Activated naive CD4-positive, alpha-beta T cell treated with anti-CD3 and anti-CD28 coated beads for 36 hours (primary cell): ENCODE measurements around the gene UNC45A. TPM values are rescaled to one million over a fixed set of nuclear protein-coding genes. Genes with fewer than 3 reads are reported as not detected.
"Not testable (repeated sequence)": the region's sequence is repeated elsewhere in the genome, so short reads cannot be mapped to it uniquely, and the experiment has no call there.

Source experiments
- CTCF ChIA-PET: fragments of 350-600 bp; sonication (Branson Sonifier 250); formaldehyde crosslinking; loops from one replicate; lab custom pipeline; 2021; ENCODE audit warnings: antibody characterized with exemption; lab: Charles Lee
- DNase-seq: peaks from one replicate; pipeline ENCODE4 v3.0.0-alpha.2; 2020
- H3K27ac Mint-ChIP-seq: one replicate; pipeline ENCODE4 v1.8.0; 2021; ENCODE audit warnings: mild to moderate bottlenecking, mixed read lengths
- H3K27me3 Mint-ChIP-seq: one replicate; pipeline ENCODE4 v1.8.0; 2021; ENCODE audit warnings: low read depth, mixed read lengths
- H3K36me3 Mint-ChIP-seq: one replicate; pipeline ENCODE4 v1.8.0; 2021; ENCODE audit warnings: low read depth, mixed read lengths
- H3K4me1 Mint-ChIP-seq: one replicate; pipeline ENCODE4 v1.8.0; 2021; ENCODE audit warnings: low read depth, mixed read lengths
- H3K4me3 Mint-ChIP-seq: one replicate; pipeline ENCODE4 v1.8.0; 2021; ENCODE audit warnings: mild to moderate bottlenecking, moderate library complexity, mixed read lengths
- H3K9me3 Mint-ChIP-seq: one replicate; pipeline ENCODE4 v1.8.0; 2021; ENCODE audit warnings: mixed read lengths
- intact Hi-C: fragments of 100-400 bp; cut with micrococcal nuclease; formaldehyde crosslinking; loops from one replicate; pipeline ENCODE4 v1.15.1; 2023
- total RNA-seq, 2 experiments: library from RNA; stranded (reverse); gene quantifications; one replicate each; pipeline ENCODE4 v1.2.3, GENCODE V29; 2021

The UNC45A gene
- total RNA-seq, 2 experiments from 2014 or later, result 69.9 to 70.8 TPM

GRCh38 chr15:90904746-90905145 lies 30.3 kb upstream of the UNC45A start:
- intact Hi-C loops, result loop anchor here (5.0 kb wide), 1 partner anchor 118 kb away; the partner anchor contains the start of gene VPS33B
- H3K27ac Mint-ChIP-seq, result no peak overlapping the region
- no peaks in the 10 kb centered on the region for H3K27me3 Mint-ChIP-seq

GRCh38 chr15:90905306-90906180 lies 29.5 kb upstream of the UNC45A start:
- Mint-ChIP-seq H3K36me3 (peaks cover 40% of the 10 kb centered on the region), H3K9me3 (no peaks in the 10 kb centered on the region), H3K27me3 (no peaks in the 10 kb centered on the region), H3K27ac (no peak overlapping the region), H3K4me3 (no peak overlapping the region), H3K4me1 (peaks cover 27% of the 10 kb centered on the region)
- DNase-seq, result no peak
- CTCF ChIA-PET, result interaction anchor here (1.0 to 8.1 kb wide), 3 partner anchors 20 to 256 kb away, joined by 4 to 169 read pairs (median 12); partner anchors contain the start of genes HDDC3 and UNC45A
- intact Hi-C loops, result no loop called here

More at GRCh38 chr15:90904746-90905145, 30.3 kb upstream of the UNC45A start:
- no peaks in the 10 kb centered on the region for H3K9me3 Mint-ChIP-seq
- no peak for DNase-seq
- H3K4me1 Mint-ChIP-seq, result peaks cover 27% of the 10 kb centered on the region
- H3K4me3 Mint-ChIP-seq, result no peak overlapping the region
- CTCF ChIA-PET, result interaction anchor here (1.0 to 8.1 kb wide), 5 partner anchors 19 to 257 kb away, joined by 4 to 169 read pairs (median 4); partner anchors contain the start of genes HDDC3 and UNC45A
- peaks cover 35% of the 10 kb centered on the region for H3K36me3 Mint-ChIP-seq

GRCh38 chr15:90906181-90906849 lies 28.8 kb upstream of the UNC45A start:
- Mint-ChIP-seq H3K36me3 (peaks cover 43% of the 10 kb centered on the region), H3K9me3 (no peaks in the 10 kb centered on the region), H3K4me3 (no peak overlapping the region), H3K27me3 (no peaks in the 10 kb centered on the region), H3K4me1 (peaks cover 24% of the 10 kb centered on the region), H3K27ac (no peak overlapping the region)
- intact Hi-C loops, result no loop called here
- CTCF ChIA-PET, result interaction anchor here (2.3 to 8.1 kb wide), 2 partner anchors 21 to 27 kb away, joined by 12 to 169 read pairs; partner anchors contain the start of genes HDDC3 and UNC45A
- no peak for DNase-seq

- no peak overlapping the region for H3K27ac Mint-ChIP-seq
These were observed 27.9 kb upstream of the UNC45A start for GRCh38 chr15:90907051-90907660.

GRCh38 chr15:90907838-90908507 lies 27.1 kb upstream of the UNC45A start:
- Mint-ChIP-seq H3K4me3 (no peak overlapping the region), H3K9me3 (no peaks in the 10 kb centered on the region), H3K27ac (no peak overlapping the region), H3K27me3 (no peaks in the 10 kb centered on the region), H3K4me1 (peaks cover 16% of the 10 kb centered on the region), H3K36me3 (peaks cover 46% of the 10 kb centered on the region)
- intact Hi-C loops, result no loop called here
- CTCF ChIA-PET, result no interaction called here
- no peak for DNase-seq

More at GRCh38 chr15:90907051-90907660, 27.9 kb upstream of the UNC45A start:
- Mint-ChIP-seq H3K4me3 (no peak overlapping the region), H3K27me3 (no peaks in the 10 kb centered on the region), H3K4me1 (peaks cover 16% of the 10 kb centered on the region), H3K9me3 (no peaks in the 10 kb centered on the region), H3K36me3 (peaks cover 46% of the 10 kb centered on the region)
- DNase-seq, result no peak
- CTCF ChIA-PET, result interaction anchor here (2.3 to 8.1 kb wide), 2 partner anchors 21 to 26 kb away, joined by 12 to 169 read pairs; partner anchors contain the start of genes HDDC3 and UNC45A
- intact Hi-C loops, result no loop called here

GRCh38 chr15:90909449-90909848 lies 25.6 kb upstream of the UNC45A start:
- CTCF ChIA-PET, intact Hi-C loops, H3K4me3 Mint-ChIP-seq, H3K27ac Mint-ChIP-seq, H3K9me3 Mint-ChIP-seq, DNase-seq, H3K27me3 Mint-ChIP-seq, H3K4me1 Mint-ChIP-seq: not testable (repeated sequence)
- H3K36me3 Mint-ChIP-seq, result peaks cover 54% of the 10 kb centered on the region

- Mint-ChIP-seq H3K9me3 (no peaks in the 10 kb centered on the region), H3K4me1 (peaks cover 4% of the 10 kb centered on the region), H3K27me3 (no peaks in the 10 kb centered on the region), H3K4me3 (no peak overlapping the region), H3K27ac (no peak overlapping the region), H3K36me3 (peaks cover 49% of the 10 kb centered on the region)
- no peak for DNase-seq
- CTCF ChIA-PET, result no interaction called here
- intact Hi-C loops, result no loop called here
These were observed 25.1 kb upstream of the UNC45A start for GRCh38 chr15:90909976-90910375.

GRCh38 chr15:90910441-90911301 lies 24.4 kb upstream of the UNC45A start:
- no peaks in the 10 kb centered on the region for H3K4me1 Mint-ChIP-seq
- intact Hi-C loops, result no loop called here
- H3K9me3 Mint-ChIP-seq, result no peaks in the 10 kb centered on the region
- CTCF ChIA-PET, result interaction anchor here (1.2 kb wide), 1 partner anchor 23 kb away, joined by 3 read pairs; no protein-coding TSS in a partner anchor
- H3K36me3 Mint-ChIP-seq, result peaks cover 45% of the 10 kb centered on the region
- H3K27me3 Mint-ChIP-seq, result no peaks in the 10 kb centered on the region
- no peak overlapping the region for H3K27ac Mint-ChIP-seq
- DNase-seq, result no peak
- no peak overlapping the region for H3K4me3 Mint-ChIP-seq

- Mint-ChIP-seq H3K36me3 (peaks cover 42% of the 10 kb centered on the region), H3K4me3 (no peak overlapping the region), H3K27ac (no peak overlapping the region), H3K4me1 (no peaks in the 10 kb centered on the region), H3K27me3 (no peaks in the 10 kb centered on the region), H3K9me3 (no peaks in the 10 kb centered on the region)
- DNase-seq, result no peak
- CTCF ChIA-PET, result interaction anchor here (1.2 kb wide), 1 partner anchor 23 kb away, joined by 3 read pairs; no protein-coding TSS in a partner anchor
- intact Hi-C loops, result no loop called here
These were observed 23.8 kb upstream of the UNC45A start for GRCh38 chr15:90911302-90911623.

- no peaks in the 10 kb centered on the region for H3K4me1 Mint-ChIP-seq
- H3K27me3 Mint-ChIP-seq, result no peaks in the 10 kb centered on the region
- H3K36me3 Mint-ChIP-seq, result peaks cover 42% of the 10 kb centered on the region
- CTCF ChIA-PET, result no interaction called here
- H3K4me3 Mint-ChIP-seq, result no peak overlapping the region
- no peak for DNase-seq
- intact Hi-C loops, result no loop called here
- H3K27ac Mint-ChIP-seq, result no peak overlapping the region
- no peaks in the 10 kb centered on the region for H3K9me3 Mint-ChIP-seq
These were observed 22.9 kb upstream of the UNC45A start for GRCh38 chr15:90911906-90912769.
